Measurements from ENCODE around the gene RTL1. TPM values are rescaled to one million over a fixed set of nuclear protein-coding genes. Genes with fewer than 3 reads are reported as not detected.

The RTL1 gene
- total RNA-seq, 1 experiment from 2014 or later: not detected

DNA sequence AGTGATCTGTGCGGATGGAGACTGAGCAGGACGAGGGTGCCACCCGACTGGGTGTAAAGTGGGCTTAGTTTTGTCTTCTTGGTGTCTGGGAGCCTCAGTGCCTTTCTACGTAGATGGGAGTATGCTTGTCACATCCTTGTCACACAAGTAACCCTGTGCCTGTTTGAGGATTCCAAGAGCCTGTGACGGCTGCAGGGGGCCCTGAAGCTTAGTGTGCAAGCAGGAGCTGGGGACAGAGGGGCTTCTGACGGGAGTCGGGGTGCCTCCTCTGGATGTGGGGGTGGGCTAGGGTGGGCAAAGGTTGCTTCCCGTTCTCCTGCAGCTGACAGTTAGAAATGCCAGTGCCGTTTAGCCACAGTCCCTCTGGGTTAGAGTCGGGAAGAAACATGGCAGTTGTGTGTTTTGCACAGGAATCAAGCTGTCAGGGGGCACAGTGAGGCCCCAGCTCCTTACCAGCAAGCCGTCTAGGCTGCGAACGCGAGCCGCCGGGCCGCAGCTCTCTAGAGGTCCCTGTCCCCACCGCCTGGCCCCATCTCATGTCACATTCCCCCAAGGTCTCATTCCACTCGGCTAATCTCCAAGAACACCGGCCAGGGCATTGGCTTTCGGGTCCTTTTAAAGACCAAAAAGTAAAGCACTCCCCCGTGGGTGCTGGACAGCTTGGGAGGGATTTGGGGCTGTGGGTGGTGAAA lies 7.0 kb downstream of the RTL1 start:
- intact Hi-C loops (cut with micrococcal nuclease): no loop called here
- no peak for DNase-seq

GRCh38 chr14:100895411-100895810 lies 8.1 kb downstream of the RTL1 start:
- BruUV-seq (replicated peaks): no TSS peak
- H3K9ac ChIP-seq (ENCODE audit: low read length): no peak overlapping the region
- H3K9me3 ChIP-seq (ENCODE audit: low read length): no peaks in the 10 kb centered on the region
- ATAC-seq: no peak
- peaks cover 6% of the 10 kb centered on the region for H3K4me1 ChIP-seq (ENCODE audit: insufficient read depth, low read length)
- POLR2A ChIA-PET (ENCODE audit: unreplicated experiment): no interaction called here
- H3F3A ChIP-seq (ENCODE audit: low read length, unreplicated experiment): no peaks in the 10 kb centered on the region
- CTCF ChIA-PET: no interaction called here
- H3K4me3 ChIP-seq (ENCODE audit: low read length): no peak overlapping the region
- no peak overlapping the region for H2AFZ ChIP-seq (ENCODE audit: low read length)
- no peaks in the 10 kb centered on the region for H3K36me3 ChIP-seq (ENCODE audit: low read depth, low read length)
- H3K27me3 ChIP-seq (ENCODE audit: low read length): peaks cover 28% of the 10 kb centered on the region
- TF ChIP-seq CTCF (conservative IDR thresholded peaks at IDR 0.05; ENCODE audit: low read depth, low read length) (no peak), EZH2 (IDR thresholded peaks at IDR 0.05; ENCODE audit: low read length, unreplicated experiment) (no peak), EZH2phosphoT487 (IDR thresholded peaks at IDR 0.05; ENCODE audit: borderline replicate concordance, low read length) (no peak)
- no peak overlapping the region for H3K4me2 ChIP-seq (ENCODE audit: low read length)
- no peaks in the 10 kb centered on the region for H4K20me1 ChIP-seq (ENCODE audit: low read length)
- no peak overlapping the region for H3K27ac ChIP-seq (ENCODE audit: low read length)
- no peak for DNase-seq
- H3K79me2 ChIP-seq (ENCODE audit: low read length): no peaks in the 10 kb centered on the region
- no peaks in the 10 kb centered on the region for H3K9me2 ChIP-seq (replicated peaks; ENCODE audit: low read length)
- intact Hi-C loops (cut with micrococcal nuclease): no loop called here

More for the DNA sequence above, 7.0 kb downstream of the RTL1 start:
- ChIA-PET CTCF (no interaction called here), POLR2A (ENCODE audit: unreplicated experiment) (no interaction called here)
- Histone ChIP-seq H3K36me3 (ENCODE audit: low read depth, low read length) (no peaks in the 10 kb centered on the region), H3K4me2 (ENCODE audit: low read length) (no peak overlapping the region), H3K27ac (ENCODE audit: low read length) (no peak overlapping the region), H3F3A (ENCODE audit: low read length, unreplicated experiment) (no peaks in the 10 kb centered on the region), H3K9me2 (replicated peaks; ENCODE audit: low read length) (no peaks in the 10 kb centered on the region), H4K20me1 (ENCODE audit: low read length) (no peaks in the 10 kb centered on the region), H2AFZ (ENCODE audit: low read length) (no peak overlapping the region), H3K4me1 (ENCODE audit: insufficient read depth, low read length) (peaks cover 8% of the 10 kb centered on the region), H3K4me3 (ENCODE audit: low read length) (no peak overlapping the region), H3K9me3 (ENCODE audit: low read length) (no peaks in the 10 kb centered on the region), H3K9ac (ENCODE audit: low read length) (no peak overlapping the region), H3K79me2 (ENCODE audit: low read length) (no peaks in the 10 kb centered on the region), H3K27me3 (ENCODE audit: low read length) (peaks cover 28% of the 10 kb centered on the region)
- TF ChIP-seq EZH2 (IDR thresholded peaks at IDR 0.05; ENCODE audit: low read length, unreplicated experiment): no peak
- TF ChIP-seq CTCF (conservative IDR thresholded peaks at IDR 0.05; ENCODE audit: low read depth, low read length): no peak
- TF ChIP-seq EZH2phosphoT487 (IDR thresholded peaks at IDR 0.05; ENCODE audit: borderline replicate concordance, low read length): no peak
- BruUV-seq (replicated peaks): no TSS peak
- no peak for ATAC-seq

DNA sequence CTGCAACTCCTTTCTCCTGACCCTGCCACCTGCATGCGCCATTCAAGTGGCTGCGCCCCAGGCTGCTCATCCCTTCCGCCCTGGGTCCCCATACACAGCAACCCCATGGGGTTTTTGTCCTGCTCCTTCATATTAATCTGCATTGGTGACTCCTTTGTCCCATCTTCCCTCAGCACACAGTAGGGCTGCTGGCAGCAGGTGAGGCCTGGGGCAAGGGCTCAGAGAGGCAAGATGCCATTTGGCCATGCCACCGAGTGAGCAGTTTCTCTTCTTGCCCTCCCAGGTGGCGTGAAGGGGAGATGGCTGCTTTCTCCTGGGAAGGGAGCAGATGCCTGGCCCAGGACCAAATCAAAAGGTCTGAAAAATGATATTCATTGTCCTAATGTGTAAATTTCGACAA lies 9.1 kb downstream of the RTL1 start:
- Histone ChIP-seq H4K20me1 (ENCODE audit: low read length) (no peaks in the 10 kb centered on the region), H3K36me3 (ENCODE audit: low read depth, low read length) (no peaks in the 10 kb centered on the region), H3K27ac (ENCODE audit: low read length) (no peak overlapping the region), H3K4me2 (ENCODE audit: low read length) (no peak overlapping the region), H3K4me1 (ENCODE audit: insufficient read depth, low read length) (no peaks in the 10 kb centered on the region), H3K9me3 (ENCODE audit: low read length) (no peaks in the 10 kb centered on the region), H2AFZ (ENCODE audit: low read length) (no peak overlapping the region), H3K4me3 (ENCODE audit: low read length) (no peak overlapping the region), H3F3A (ENCODE audit: low read length, unreplicated experiment) (no peaks in the 10 kb centered on the region), H3K79me2 (ENCODE audit: low read length) (no peaks in the 10 kb centered on the region), H3K27me3 (ENCODE audit: low read length) (peaks cover 28% of the 10 kb centered on the region), H3K9ac (ENCODE audit: low read length) (no peak overlapping the region), H3K9me2 (replicated peaks; ENCODE audit: low read length) (no peaks in the 10 kb centered on the region)
- ChIA-PET POLR2A (ENCODE audit: unreplicated experiment) (no interaction called here), CTCF (no interaction called here)
- ATAC-seq (no peak), DNase-seq (no peak)
- intact Hi-C loops (cut with micrococcal nuclease): no loop called here
- TF ChIP-seq EZH2 (IDR thresholded peaks at IDR 0.05; ENCODE audit: low read length, unreplicated experiment) (no peak), CTCF (conservative IDR thresholded peaks at IDR 0.05; ENCODE audit: low read depth, low read length) (no peak), EZH2phosphoT487 (IDR thresholded peaks at IDR 0.05; ENCODE audit: borderline replicate concordance, low read length) (no peak)
- no TSS peak for BruUV-seq (replicated peaks)

All from PC-3 (cell line).